GM04504 (cell line): ENCODE measurements around the gene VPS13D.
A peak's percentile ranks its signal among the peaks of the same experiment; 100 is the strongest.
"Not testable (repeated sequence)": the region's sequence is repeated elsewhere in the genome, so short reads cannot be mapped to it uniquely, and the experiment has no call there.

Experiments used
- DNase-seq: peaks from one replicate; pipeline ENCODE4 v3.0.0-alpha.2; 2012; ENCODE audit warnings: low read depth

The VPS13D gene

GRCh38 chr1:12285496-12286143, 55.8 kb downstream of the VPS13D start:
- DNase-seq, result no peak

- no peak for DNase-seq
These were observed 58.0 kb downstream of the VPS13D start for GRCh38 chr1:12287869-12288268.

- no peak for DNase-seq
These were observed 61.0 kb downstream of the VPS13D start for GRCh38 chr1:12290828-12291227.

- no peak for DNase-seq
These were observed 63.6 kb downstream of the VPS13D start for GRCh38 chr1:12293416-12293815.

- no peak for DNase-seq
These were observed 64.2 kb downstream of the VPS13D start for GRCh38 chr1:12294076-12294475.

- no peak for DNase-seq
These were observed 66.2 kb downstream of the VPS13D start for GRCh38 chr1:12296016-12296415.

GRCh38 chr1:12296623-12297022, 66.8 kb downstream of the VPS13D start:
- no peak for DNase-seq

GRCh38 chr1:12300706-12301105, 70.9 kb downstream of the VPS13D start:
- no peak for DNase-seq

GRCh38 chr1:12301518-12302237, 71.8 kb downstream of the VPS13D start:
- DNase-seq, result no peak

- no peak for DNase-seq
These were observed 73.1 kb downstream of the VPS13D start for GRCh38 chr1:12302798-12303447.

GRCh38 chr1:12305377-12305776, 75.5 kb downstream of the VPS13D start:
- no peak for DNase-seq

- DNase-seq, result no peak
These were observed 80.2 kb downstream of the VPS13D start for GRCh38 chr1:12309783-12310742.

- no peak for DNase-seq
These were observed 84.6 kb downstream of the VPS13D start for GRCh38 chr1:12314333-12314903.

GRCh38 chr1:12315146-12315545, 85.3 kb downstream of the VPS13D start:
- DNase-seq, result no peak

GRCh38 chr1:12316331-12316730, 86.5 kb downstream of the VPS13D start:
- DNase-seq, result peak; percentile 41

- no peak for DNase-seq
These were observed 90.7 kb downstream of the VPS13D start for GRCh38 chr1:12320486-12320885.

GRCh38 chr1:12324423-12324822, 94.6 kb downstream of the VPS13D start:
- DNase-seq, result no peak

GRCh38 chr1:12324973-12325372, 95.1 kb downstream of the VPS13D start:
- DNase-seq, result not testable (repeated sequence)

- DNase-seq, result no peak
These were observed 97.2 kb downstream of the VPS13D start for GRCh38 chr1:12326986-12327385.

GRCh38 chr1:12327566-12327965, 97.7 kb downstream of the VPS13D start:
- DNase-seq, result no peak

GRCh38 chr1:12333036-12333785, 103.4 kb downstream of the VPS13D start:
- DNase-seq, result no peak
